ENCODE measurements around the gene MAN1C1. TPM values are rescaled to one million over a fixed set of nuclear protein-coding genes. Genes with fewer than 3 reads are reported as not detected.
"Not testable (repeated sequence)": the region's sequence is repeated elsewhere in the genome, so short reads cannot be mapped to it uniquely, and the experiment has no call there.

Gene MAN1C1
- total and polyA plus RNA-seq, 9 of the 15 experiments (the other 6 are each of a cell fraction or from before 2014, with no cell fraction given), result 0.04 to 0.44 (median 0.10) TPM; not detected in 3

DNA sequence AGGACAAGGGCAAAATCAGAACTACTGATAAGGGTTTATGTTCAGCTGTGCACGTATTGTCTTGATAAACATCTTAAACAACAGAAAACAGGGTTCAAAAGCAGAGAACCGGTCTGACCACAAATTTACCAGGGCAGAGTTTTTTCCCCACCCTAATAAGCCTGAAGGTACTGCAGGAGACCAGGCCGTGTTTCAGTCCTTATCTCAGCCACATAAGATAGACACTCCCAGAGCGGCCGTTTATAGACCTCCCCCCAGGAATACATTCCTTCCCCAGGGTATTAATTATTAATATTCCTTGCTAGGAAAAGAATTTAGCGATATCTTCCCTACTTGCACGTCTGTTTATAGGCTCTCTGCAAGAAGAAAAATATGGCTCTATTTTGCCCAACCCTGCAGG, 19.6 kb downstream of the MAN1C1 start:
- FAIRE-seq; H3K4me1 ChIP-seq (replicated peaks in 1 of 2; ENCODE audit: control insufficient read depth in 2 of 2, insufficient read depth in 2 of 2, low read length in 2 of 2); H4K20me1 ChIP-seq (replicated peaks; ENCODE audit: control insufficient read depth, insufficient read depth, low read length); H3K4me2 ChIP-seq (ENCODE audit: insufficient read depth, low read length); H3K79me2 ChIP-seq (ENCODE audit: control insufficient read depth, insufficient read depth, low read length); BruUV-seq (replicated peaks); intact Hi-C loops (cut with micrococcal nuclease); H3K27me3 ChIP-seq (ENCODE audit: control insufficient read depth in 2 of 2, insufficient read depth in 2 of 2, low read length in 2 of 2); H3K4me3 ChIP-seq; H3K9ac ChIP-seq (ENCODE audit: insufficient read depth in 1 of 2, low read depth in 2 of 2, low read length in 2 of 2); H2AFZ ChIP-seq (ENCODE audit: low read depth, low read length); in situ Hi-C loops (cut with MboI); H3K9me3 ChIP-seq (replicated peaks; ENCODE audit: control insufficient read depth, insufficient read depth, low read depth, low read length); CTCF ChIA-PET (ENCODE audit: low intra/inter-chr PET ratio); ATAC-seq; H3K27ac ChIP-seq (ENCODE audit: extremely low read depth, low read depth, low read length); H3K36me3 ChIP-seq (ENCODE audit: control insufficient read depth, insufficient read depth, low read length); POLR2A ChIA-PET; H3K9me1 ChIP-seq (ENCODE audit: control insufficient read depth, insufficient read depth, low read length): not testable (repeated sequence)
- peak; percentile 93 for TF ChIP-seq CBX5 (IDR thresholded peaks at IDR 0.05; ENCODE audit: borderline replicate concordance, low read depth)
- TF ChIP-seq CBX3 (IDR thresholded peaks at IDR 0.05; ENCODE audit: borderline replicate concordance in 1 of 2, low read length in 2 of 2), result peak in 1 of 2 experiments; percentile 84; a peak in 1 of 3 replicates
- peak; percentile 55; the same call in 1 of the 2 replicates for TF ChIP-seq XRCC3 (IDR thresholded peaks at IDR 0.05)
- 0 out of 4 replicates have a peak, but pooled peaks of 1 of the 2 experiments have one; percentile 30 for TF ChIP-seq TRIM24 (IDR thresholded peaks at IDR 0.05)
- TF ChIP-seq TRIM28 (IDR thresholded peaks at IDR 0.05), result peak; percentile 94
- DNase-seq (ENCODE audit: extremely low read depth in 1 of 4, low spot score in 3 of 4), result peak in 1 of 4 experiments; percentile 19
- WGBS (ENCODE audit: insufficient coverage, low coverage, missing lambda C conversion rate), result 3% methylated on average over 7 of the region's 7 CpGs

DNA sequence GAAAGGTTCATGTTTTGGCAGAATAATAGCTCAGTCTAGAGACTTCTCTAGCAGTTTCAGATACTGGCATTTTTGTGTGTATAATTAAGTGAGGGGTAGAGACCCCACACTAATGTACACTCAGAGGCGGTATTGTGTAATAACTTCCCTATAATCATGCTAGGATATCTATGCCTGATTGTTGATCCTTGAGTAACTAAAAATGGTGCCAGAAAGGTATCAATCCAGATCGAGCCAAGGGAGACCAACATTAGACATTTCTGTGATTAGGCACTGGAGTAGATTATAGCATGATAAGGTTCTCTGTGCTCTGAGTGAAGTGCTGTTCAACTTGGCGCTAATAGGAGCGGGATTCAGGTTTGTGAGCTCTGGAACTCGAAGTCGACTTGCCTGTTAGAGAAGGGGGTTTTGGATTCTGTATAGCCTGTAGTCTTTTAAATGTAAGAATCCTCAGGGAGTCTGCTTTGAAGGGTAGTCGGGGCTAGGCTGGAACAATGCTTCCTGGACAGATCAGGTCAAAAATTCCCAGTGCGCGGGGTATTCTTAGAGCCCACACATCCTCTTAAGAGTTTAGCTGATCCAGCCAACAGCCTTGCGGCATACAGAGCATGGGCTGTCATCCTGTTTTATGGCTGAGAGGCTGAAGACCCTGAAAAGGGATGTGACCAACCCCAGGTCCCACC, 24.2 kb downstream of the MAN1C1 start:
- H2AFZ ChIP-seq (ENCODE audit: low read depth, low read length), result no peak overlapping the region
- no peaks in the 10 kb centered on the region for H3K9me1 ChIP-seq (ENCODE audit: control insufficient read depth, insufficient read depth, low read length)
- DNase-seq (ENCODE audit: extremely low read depth in 1 of 4, low spot score in 3 of 4), result no peak
- ATAC-seq, result no peak
- no peaks in the 10 kb centered on the region; the same call in 1 of the 2 replicates for H4K20me1 ChIP-seq (replicated peaks; ENCODE audit: control insufficient read depth, insufficient read depth, low read length)
- no peaks in the 10 kb centered on the region for H3K36me3 ChIP-seq (ENCODE audit: control insufficient read depth, insufficient read depth, low read length)
- H3K27me3 ChIP-seq (ENCODE audit: control insufficient read depth in 2 of 2, insufficient read depth in 2 of 2, low read length in 2 of 2), result peaks cover 34 to 38% of the 10 kb centered on the region in 2 experiments
- H3K27ac ChIP-seq (ENCODE audit: extremely low read depth, low read depth, low read length), result no peak overlapping the region
- in situ Hi-C loops (cut with MboI), result no loop called here
- no peak for FAIRE-seq
- H3K9ac ChIP-seq (ENCODE audit: insufficient read depth in 1 of 2, low read depth in 2 of 2, low read length in 2 of 2), result no peak overlapping the region
- TF ChIP-seq PYGO2 (tag; IDR thresholded peaks at IDR 0.05) (no peak), SMARCE1 (IDR thresholded peaks at IDR 0.05) (no peak), CEBPB (tag; IDR thresholded peaks at IDR 0.05) (peak; percentile 57), ZNF282 (CRISPR knock-in tag; IDR thresholded peaks at IDR 0.05) (no peak), CEBPG (CRISPR knock-in tag; IDR thresholded peaks at IDR 0.05) (no peak), CEBPG (tag; conservative IDR thresholded peaks at IDR 0.05 in 1 of 2, IDR thresholded peaks at IDR 0.05 in 1 of 2) (peak in 1 of 2 experiments; percentile 33; a peak in 2 of 4 replicates), NCOA6 (IDR thresholded peaks at IDR 0.05) (no peak)
- CTCF ChIA-PET (ENCODE audit: low intra/inter-chr PET ratio), result no interaction called here
- H3K79me2 ChIP-seq (ENCODE audit: control insufficient read depth, insufficient read depth, low read length), result no peaks in the 10 kb centered on the region
- no peaks in the 10 kb centered on the region for H3K4me1 ChIP-seq (replicated peaks in 1 of 2; ENCODE audit: control insufficient read depth in 2 of 2, insufficient read depth in 2 of 2, low read length in 2 of 2)
- H3K9me3 ChIP-seq (replicated peaks; ENCODE audit: control insufficient read depth, insufficient read depth, low read depth, low read length), result no peaks in the 10 kb centered on the region
- POLR2A ChIA-PET, result interaction anchor here (1.1 to 1.6 kb wide), 3 partner anchors 8 to 17 kb away, joined by 3 to 4 read pairs (median 4); no protein-coding TSS in a partner anchor
- intact Hi-C loops (cut with micrococcal nuclease), result loop anchor here (2.0 kb wide), 1 partner anchor 20 kb away; no protein-coding TSS in a partner anchor
- WGBS (ENCODE audit: insufficient coverage, low coverage, missing lambda C conversion rate), result 8% methylated on average over 10 of the region's 10 CpGs
- H3K4me2 ChIP-seq (ENCODE audit: insufficient read depth, low read length), result no peak overlapping the region
- no TSS peak for BruUV-seq (replicated peaks)
- no peak overlapping the region for H3K4me3 ChIP-seq
